GM21576 (cell line): Measurements from ENCODE around the gene RHO.

Experiments
- ATAC-seq: cut with Tn5 transposase; IDR thresholded peaks from one replicate; pipeline ENCODE4 v1.9.1; 2021; ENCODE audit warnings: mild to moderate bottlenecking, moderate library complexity; ENCODE audit not compliant: unreplicated experiment

Gene RHO

DNA sequence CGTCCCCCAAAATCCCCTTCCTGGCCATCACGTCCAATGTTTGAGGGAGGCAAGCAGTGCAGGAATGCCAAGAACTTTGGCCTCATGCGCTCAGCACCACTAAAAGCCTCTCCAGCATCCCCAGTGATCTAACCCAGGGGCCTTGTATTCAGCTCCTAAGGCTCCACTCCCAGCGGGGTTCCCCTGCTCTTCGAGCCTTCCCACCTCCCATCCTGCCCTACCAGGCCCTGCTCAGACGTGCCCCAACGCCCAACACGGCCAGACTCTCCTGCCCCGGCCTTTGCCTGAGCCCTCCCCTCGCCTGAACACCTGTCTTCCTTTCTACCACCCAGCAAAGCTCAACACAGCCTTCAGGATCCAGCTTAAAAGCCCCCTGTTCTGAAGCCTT is 47.6 kb downstream of the RHO start:
- no peak for ATAC-seq

GRCh38 chr3:129576514-129577352 is 48.3 kb downstream of the RHO start:
- peak; percentile 49 for ATAC-seq

DNA sequence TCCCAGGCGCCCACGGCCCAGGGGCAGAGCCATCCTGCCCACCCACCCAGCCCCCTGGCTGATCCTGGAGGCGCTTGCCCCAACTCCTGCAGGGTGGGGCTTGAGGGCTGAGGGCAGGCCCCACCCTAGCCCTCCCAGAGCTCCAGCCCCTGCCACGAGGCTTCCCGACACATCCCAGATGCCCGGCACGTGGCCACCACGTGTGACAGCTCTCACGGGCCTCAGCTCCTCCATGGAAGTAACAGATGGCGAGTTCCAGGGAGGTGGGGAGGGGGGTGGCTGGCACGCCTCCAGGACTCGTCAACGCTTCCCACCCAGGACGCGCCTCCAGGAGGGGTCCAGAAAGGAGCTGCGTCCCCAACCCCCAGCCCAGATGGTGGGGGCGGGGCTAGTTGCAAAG is 48.9 kb downstream of the RHO start:
- ATAC-seq = no peak

DNA sequence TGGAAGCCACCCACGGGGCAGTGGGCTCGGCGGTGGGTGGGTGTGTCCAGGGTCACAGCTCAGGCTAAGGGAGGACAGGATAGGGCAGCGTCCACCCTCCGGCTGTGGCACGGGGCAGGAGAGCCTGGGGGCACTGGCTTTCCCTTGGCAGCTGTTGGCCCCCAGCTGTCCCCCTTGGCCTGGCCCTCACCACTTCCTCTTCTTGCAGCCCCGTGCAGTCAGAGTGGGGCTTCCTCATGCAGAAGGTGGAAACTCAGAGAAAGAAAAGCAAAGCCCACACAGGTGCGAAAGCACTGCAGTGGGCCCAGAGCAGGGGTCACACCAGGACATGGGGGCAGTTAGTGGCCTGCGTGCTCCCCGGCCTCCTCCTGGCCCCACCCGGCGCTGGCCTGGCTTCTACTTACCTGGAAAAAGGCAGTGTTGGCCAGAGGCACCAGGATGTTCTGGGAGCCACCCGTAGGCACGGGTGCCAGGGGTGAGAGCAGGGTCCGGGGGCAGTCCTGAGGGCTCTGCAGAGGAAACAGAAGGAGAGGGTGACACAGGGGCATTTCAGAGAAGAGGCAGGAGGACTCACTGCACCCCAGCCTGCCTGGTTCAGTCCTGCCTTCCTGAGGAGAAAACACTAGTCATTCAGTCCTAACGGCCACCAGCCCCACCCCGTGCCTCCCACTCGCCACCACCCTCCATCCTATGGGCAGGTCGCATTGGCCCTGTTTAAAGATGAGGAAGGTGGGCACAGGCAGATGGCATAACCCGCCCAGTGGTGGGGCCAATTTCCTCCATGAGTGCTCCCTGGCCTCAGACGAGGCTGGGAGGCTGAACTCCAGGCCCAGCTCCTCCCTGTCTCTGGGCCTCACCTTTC is 49.7 kb downstream of the RHO start:
- no peak for ATAC-seq

DNA sequence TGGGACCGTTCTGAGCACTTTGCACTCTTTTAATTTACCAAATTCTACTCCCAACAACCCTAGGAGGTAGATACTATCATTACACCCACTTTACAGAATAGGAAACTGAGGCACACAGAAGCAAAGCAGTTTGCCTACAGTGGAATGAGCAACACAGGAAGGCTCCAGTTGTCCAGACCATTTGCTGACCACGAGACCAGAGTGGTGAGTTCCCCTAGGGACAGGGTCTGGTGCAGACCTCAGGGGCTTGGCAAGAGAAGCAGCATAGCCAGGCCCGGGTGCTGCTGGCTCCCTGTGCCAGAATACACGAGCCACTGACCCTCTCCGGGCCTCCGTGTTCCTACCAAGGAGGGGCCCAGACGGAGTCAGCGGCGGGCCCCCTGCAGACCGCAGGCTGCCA is 51.6 kb downstream of the RHO start:
- no peak for ATAC-seq

DNA sequence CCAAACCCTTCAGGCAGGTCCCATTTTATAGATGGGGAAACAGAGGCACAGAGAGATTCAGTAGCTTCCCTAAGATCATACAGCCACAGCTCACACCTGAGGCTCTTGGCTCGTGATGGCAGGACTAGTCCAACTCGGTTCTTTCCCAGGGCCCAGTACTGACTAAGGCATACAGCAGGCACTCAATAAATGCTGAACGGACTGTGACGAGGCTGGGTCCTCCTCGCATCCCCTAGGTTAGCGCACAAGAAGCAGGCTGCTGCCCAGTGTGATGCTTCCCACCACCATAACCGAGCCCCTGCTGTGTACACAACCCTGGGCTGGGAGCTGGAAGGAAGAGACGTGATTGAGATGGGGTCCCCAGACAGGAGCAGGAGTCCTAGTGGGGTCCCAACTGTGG is 53.2 kb downstream of the RHO start:
- ATAC-seq = no peak

DNA sequence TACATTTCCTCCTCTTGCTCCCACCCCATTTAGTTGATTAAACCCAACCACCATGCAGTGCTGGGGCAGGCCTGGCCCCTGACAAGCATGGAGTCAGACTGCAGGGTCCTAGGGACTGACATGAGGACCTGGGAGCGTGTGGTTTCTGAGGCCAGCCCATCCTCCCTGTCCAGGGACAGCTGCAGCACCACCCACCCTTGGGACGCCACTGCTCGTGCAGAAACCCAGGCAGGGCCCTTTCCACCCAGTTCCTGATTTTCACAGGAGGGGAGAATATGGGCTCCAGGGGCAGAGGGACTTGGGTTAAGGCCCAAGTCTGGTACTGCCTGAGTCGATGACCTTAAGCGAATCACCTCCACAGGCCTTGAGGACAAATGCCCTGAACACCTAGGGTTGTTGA is 54.4 kb downstream of the RHO start:
- no peak for ATAC-seq

DNA sequence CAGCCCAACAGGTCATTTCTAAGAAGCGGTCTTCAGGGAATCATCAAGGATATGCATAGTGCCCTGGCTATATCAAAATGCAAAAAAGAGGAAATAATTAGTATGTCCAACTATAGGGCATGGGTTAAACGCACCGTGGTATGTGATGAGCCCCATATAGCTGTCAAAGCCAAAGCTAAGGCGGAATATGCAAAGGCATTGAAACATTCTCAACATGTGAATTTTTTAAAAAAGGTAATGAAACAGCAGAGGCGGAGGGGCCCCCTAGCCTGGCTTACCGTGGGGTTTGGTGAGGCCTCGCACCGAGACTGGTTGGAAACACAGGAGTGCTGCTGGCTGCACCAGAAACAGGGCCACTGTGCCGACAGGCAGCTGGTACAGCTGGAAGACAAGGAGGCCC is 54.9 kb downstream of the RHO start:
- no peak for ATAC-seq

- ATAC-seq = no peak
Observed at GRCh38 chr3:129584631-129585030, 56.2 kb downstream of the RHO start.
